SK-N-SH (cell line): ENCODE measurements around the gene MRPL51.

Experiments used
- EP300 ChIP-seq, 2 experiments: IDR thresholded peaks; 2 replicates each; pipeline versions ENCODE4 v1.4.0 to v1.6.1; 2012; ENCODE audit warnings: borderline replicate concordance in 1 of 2, low read depth in 1 of 2, low read length in 1 of 2
- FOXJ3 ChIP-seq: sonication (generic); formaldehyde crosslinking; IDR thresholded peaks from 2 replicates; pipeline ENCODE4 v1.5.1; 2020; ENCODE audit warnings: mild to moderate bottlenecking, missing genetic modification reagents
- GABPA ChIP-seq: IDR thresholded peaks from 2 replicates; pipeline ENCODE4 v1.4.0; 2012; ENCODE audit warnings: low read depth, mild to moderate bottlenecking
- POLR2AphosphoS5 ChIP-seq: IDR thresholded peaks from 2 replicates; pipeline ENCODE4 v1.6.1; 2012; ENCODE audit warnings: low read depth, low read length
- TAF1 ChIP-seq: IDR thresholded peaks from 2 replicates; pipeline ENCODE4 v1.6.1; 2012; ENCODE audit warnings: low read depth, mild to moderate bottlenecking, low read length, moderate library complexity, borderline replicate concordance
- TCF12 ChIP-seq: IDR thresholded peaks from 2 replicates; pipeline ENCODE4 v1.4.0; 2012
- TF ChIP-seq, protein P1 (sequence below): fragments of 200-600 bp; sonication (generic); IDR thresholded peaks from 2 replicates; pipeline ENCODE4 v1.6.1; 2017; ENCODE audit warnings: antibody characterized with exemption, mild to moderate bottlenecking, moderate library complexity
- TF ChIP-seq, protein P2 (sequence below): IDR thresholded peaks from 2 replicates; pipeline ENCODE4 v1.4.0; 2012; ENCODE audit warnings: low read depth, borderline replicate concordance
- TF ChIP-seq, protein P3 (sequence below): IDR thresholded peaks from 2 replicates; pipeline ENCODE4 v1.6.1; 2012; ENCODE audit warnings: mild to moderate bottlenecking, low read depth, low read length, moderate library complexity
- TF ChIP-seq, protein P4 (sequence below): IDR thresholded peaks from 2 replicates; pipeline ENCODE4; 2012

DNA sequence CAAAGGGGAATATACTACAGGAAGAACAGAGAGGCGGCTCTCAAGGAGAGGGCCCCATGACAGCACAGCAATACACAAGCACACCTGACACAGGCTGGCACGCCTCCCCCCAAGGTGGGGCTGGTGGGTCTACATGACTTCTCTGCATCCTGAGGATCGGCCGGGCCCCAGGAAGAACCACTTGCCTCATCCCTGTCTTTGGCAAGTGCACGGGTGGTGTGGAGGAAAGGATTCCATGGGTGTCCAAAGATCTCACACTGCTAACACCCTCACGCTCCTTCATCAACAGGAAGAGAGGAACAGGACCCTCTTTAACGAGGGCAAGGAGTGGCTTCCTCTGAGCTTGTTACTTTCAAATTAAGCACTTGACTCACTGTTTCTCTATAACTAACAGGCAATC, 29.8 kb downstream of the MRPL51 start:
- TF ChIP-seq, protein P1, sequence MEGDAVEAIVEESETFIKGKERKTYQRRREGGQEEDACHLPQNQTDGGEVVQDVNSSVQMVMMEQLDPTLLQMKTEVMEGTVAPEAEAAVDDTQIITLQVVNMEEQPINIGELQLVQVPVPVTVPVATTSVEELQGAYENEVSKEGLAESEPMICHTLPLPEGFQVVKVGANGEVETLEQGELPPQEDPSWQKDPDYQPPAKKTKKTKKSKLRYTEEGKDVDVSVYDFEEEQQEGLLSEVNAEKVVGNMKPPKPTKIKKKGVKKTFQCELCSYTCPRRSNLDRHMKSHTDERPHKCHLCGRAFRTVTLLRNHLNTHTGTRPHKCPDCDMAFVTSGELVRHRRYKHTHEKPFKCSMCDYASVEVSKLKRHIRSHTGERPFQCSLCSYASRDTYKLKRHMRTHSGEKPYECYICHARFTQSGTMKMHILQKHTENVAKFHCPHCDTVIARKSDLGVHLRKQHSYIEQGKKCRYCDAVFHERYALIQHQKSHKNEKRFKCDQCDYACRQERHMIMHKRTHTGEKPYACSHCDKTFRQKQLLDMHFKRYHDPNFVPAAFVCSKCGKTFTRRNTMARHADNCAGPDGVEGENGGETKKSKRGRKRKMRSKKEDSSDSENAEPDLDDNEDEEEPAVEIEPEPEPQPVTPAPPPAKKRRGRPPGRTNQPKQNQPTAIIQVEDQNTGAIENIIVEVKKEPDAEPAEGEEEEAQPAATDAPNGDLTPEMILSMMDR = no peak
- TF ChIP-seq TAF1 (no peak), EP300 (IDR thresholded peaks at IDR 0.05; ENCODE audit: borderline replicate concordance in 1 of 2, low read depth in 1 of 2, low read length in 1 of 2) (no peak), POLR2AphosphoS5 (no peak), FOXJ3 (no peak), TCF12 (no peak), GABPA (no peak)
- TF ChIP-seq, protein P2, sequence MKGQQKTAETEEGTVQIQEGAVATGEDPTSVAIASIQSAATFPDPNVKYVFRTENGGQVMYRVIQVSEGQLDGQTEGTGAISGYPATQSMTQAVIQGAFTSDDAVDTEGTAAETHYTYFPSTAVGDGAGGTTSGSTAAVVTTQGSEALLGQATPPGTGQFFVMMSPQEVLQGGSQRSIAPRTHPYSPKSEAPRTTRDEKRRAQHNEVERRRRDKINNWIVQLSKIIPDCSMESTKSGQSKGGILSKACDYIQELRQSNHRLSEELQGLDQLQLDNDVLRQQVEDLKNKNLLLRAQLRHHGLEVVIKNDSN = no peak
- TF ChIP-seq, protein P3, sequence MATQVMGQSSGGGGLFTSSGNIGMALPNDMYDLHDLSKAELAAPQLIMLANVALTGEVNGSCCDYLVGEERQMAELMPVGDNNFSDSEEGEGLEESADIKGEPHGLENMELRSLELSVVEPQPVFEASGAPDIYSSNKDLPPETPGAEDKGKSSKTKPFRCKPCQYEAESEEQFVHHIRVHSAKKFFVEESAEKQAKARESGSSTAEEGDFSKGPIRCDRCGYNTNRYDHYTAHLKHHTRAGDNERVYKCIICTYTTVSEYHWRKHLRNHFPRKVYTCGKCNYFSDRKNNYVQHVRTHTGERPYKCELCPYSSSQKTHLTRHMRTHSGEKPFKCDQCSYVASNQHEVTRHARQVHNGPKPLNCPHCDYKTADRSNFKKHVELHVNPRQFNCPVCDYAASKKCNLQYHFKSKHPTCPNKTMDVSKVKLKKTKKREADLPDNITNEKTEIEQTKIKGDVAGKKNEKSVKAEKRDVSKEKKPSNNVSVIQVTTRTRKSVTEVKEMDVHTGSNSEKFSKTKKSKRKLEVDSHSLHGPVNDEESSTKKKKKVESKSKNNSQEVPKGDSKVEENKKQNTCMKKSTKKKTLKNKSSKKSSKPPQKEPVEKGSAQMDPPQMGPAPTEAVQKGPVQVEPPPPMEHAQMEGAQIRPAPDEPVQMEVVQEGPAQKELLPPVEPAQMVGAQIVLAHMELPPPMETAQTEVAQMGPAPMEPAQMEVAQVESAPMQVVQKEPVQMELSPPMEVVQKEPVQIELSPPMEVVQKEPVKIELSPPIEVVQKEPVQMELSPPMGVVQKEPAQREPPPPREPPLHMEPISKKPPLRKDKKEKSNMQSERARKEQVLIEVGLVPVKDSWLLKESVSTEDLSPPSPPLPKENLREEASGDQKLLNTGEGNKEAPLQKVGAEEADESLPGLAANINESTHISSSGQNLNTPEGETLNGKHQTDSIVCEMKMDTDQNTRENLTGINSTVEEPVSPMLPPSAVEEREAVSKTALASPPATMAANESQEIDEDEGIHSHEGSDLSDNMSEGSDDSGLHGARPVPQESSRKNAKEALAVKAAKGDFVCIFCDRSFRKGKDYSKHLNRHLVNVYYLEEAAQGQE = no peak
- TF ChIP-seq, protein P4, sequence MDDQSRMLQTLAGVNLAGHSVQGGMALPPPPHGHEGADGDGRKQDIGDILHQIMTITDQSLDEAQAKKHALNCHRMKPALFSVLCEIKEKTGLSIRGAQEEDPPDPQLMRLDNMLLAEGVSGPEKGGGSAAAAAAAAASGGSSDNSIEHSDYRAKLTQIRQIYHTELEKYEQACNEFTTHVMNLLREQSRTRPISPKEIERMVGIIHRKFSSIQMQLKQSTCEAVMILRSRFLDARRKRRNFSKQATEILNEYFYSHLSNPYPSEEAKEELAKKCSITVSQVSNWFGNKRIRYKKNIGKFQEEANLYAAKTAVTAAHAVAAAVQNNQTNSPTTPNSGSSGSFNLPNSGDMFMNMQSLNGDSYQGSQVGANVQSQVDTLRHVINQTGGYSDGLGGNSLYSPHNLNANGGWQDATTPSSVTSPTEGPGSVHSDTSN = no peak
